GM12875 (cell line): Measurements from ENCODE around the gene CLDND2.

Experiments
- H3K4me3 ChIP-seq: one replicate; pipeline ENCODE4 v1.5.1; 2011; ENCODE audit warnings: low read depth, low read length, control low read depth
- TF ChIP-seq, protein P1 (sequence below): IDR thresholded peaks from 2 replicates; pipeline ENCODE4 v1.5.1; 2011; ENCODE audit warnings: low read depth, mild to moderate bottlenecking, control low read depth, inconsistent platforms, low read length, moderate library complexity, borderline replicate concordance; ENCODE audit not compliant: insufficient read depth

The CLDND2 gene

GRCh38 chr19:51333836-51334460 is 34.9 kb downstream of the CLDND2 start:
- H3K4me3 ChIP-seq, result no peak overlapping the region
- TF ChIP-seq, protein P1, sequence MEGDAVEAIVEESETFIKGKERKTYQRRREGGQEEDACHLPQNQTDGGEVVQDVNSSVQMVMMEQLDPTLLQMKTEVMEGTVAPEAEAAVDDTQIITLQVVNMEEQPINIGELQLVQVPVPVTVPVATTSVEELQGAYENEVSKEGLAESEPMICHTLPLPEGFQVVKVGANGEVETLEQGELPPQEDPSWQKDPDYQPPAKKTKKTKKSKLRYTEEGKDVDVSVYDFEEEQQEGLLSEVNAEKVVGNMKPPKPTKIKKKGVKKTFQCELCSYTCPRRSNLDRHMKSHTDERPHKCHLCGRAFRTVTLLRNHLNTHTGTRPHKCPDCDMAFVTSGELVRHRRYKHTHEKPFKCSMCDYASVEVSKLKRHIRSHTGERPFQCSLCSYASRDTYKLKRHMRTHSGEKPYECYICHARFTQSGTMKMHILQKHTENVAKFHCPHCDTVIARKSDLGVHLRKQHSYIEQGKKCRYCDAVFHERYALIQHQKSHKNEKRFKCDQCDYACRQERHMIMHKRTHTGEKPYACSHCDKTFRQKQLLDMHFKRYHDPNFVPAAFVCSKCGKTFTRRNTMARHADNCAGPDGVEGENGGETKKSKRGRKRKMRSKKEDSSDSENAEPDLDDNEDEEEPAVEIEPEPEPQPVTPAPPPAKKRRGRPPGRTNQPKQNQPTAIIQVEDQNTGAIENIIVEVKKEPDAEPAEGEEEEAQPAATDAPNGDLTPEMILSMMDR, result no peak

GRCh38 chr19:51331716-51332115 is 37.1 kb downstream of the CLDND2 start:
- no peak overlapping the region for H3K4me3 ChIP-seq
- TF ChIP-seq, protein P1, result no peak

DNA sequence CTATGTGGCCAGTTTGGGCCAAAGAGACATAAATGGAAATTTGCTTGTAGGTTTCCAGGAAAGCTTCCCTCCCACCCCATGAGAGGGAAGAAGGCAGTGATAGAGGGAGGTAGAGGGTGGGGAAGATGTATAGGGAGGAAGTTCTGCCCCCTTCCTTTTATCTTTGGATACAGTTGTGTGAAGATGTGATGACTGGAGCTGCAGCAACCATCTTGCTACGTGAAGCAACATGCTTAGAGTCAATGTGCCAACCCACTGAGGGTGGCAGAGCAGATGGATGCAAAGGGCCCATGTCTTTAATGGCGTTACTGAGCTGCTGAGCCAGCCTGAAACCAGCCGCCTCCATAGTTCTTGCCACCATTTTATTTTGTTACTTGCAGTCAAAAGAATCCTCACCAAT is 37.6 kb downstream of the CLDND2 start:
- H3K4me3 ChIP-seq, result no peak overlapping the region
- TF ChIP-seq, protein P1, result no peak

- TF ChIP-seq, protein P1, result no peak
- no peak overlapping the region for H3K4me3 ChIP-seq
Measured at GRCh38 chr19:51330366-51330765, 38.4 kb downstream of the CLDND2 start.

- H3K4me3 ChIP-seq, result no peak overlapping the region
- TF ChIP-seq, protein P1, result no peak
Measured at GRCh38 chr19:51329411-51329810, 39.4 kb downstream of the CLDND2 start.

DNA sequence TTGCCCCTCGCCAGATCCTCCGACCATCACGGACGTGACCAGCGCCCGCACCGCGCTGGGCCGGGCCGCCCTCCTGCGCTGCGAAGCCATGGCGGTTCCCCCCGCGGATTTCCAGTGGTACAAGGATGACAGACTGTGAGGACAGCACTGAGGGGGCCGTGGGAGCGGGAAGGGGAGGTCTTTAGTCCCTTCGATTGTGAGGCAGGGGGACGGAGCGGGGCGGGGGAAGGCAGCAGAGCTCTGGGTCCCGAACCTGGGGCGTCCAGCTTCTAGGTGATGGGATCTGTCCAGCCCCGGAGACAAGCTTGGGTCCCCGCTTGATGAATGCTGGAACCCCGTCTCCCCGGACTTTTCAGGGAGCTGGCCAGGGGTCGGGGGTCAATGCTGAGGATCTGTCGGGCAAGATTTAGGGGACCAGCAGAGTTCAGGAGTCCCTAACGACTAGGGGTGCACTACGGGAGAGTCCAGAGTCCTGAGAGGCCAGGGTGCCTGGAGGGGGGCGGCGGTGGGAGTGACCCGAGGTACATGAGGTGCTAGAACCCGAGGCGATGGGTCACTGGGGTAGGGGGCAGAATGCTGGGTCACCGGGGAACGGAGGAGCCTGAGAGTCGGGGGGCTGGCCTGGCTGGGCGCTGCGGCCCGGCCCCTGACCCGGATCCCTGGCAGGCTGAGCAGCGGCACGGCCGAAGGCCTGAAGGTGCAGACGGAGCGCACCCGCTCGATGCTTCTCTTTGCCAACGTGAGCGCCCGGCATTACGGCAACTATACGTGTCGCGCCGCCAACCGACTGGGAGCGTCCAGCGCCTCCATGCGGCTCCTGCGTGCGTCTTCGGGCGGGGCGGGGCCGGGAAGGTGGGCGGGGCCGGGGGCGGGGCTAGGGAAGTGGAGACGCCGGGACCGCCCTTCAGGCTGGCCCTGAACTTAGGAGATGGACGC is 41.5 kb downstream of the CLDND2 start:
- H3K4me3 ChIP-seq, result no peak overlapping the region
- TF ChIP-seq, protein P1, result no peak
